DND-41 (cell line): Measurements from ENCODE around the gene FGF9.

ENCODE experiments used
- ATAC-seq: fragments of 200-7000 bp; cut with Tn5 transposase; 3 replicates; pipeline ENCODE4 v1.9.1; 2021; ENCODE audit warnings: low read depth; ENCODE audit not compliant: insufficient read depth
- DNase-seq: peaks from one replicate; pipeline ENCODE4 v3.0.0-alpha.2; 2020
- H2AFZ ChIP-seq: 2 replicates; pipeline ENCODE4 v1.6.0; 2012; ENCODE audit warnings: low read depth, low read length
- H3K27ac ChIP-seq: 2 replicates; pipeline ENCODE4 v1.5.1; 2012; ENCODE audit warnings: low read length, inconsistent platforms
- H3K27me3 ChIP-seq: fragments of 200-600 bp; sonication (generic); 2 replicates; pipeline ENCODE4 v1.6.0; 2012; ENCODE audit warnings: low read length, mild to moderate bottlenecking, inconsistent platforms; ENCODE audit not compliant: insufficient read depth, poor library complexity
- H3K36me3 ChIP-seq: 2 replicates; pipeline ENCODE4 v1.5.1; 2012; ENCODE audit warnings: low read length, inconsistent platforms; ENCODE audit not compliant: insufficient read depth
- H3K4me1 ChIP-seq: 2 replicates; pipeline ENCODE4 v1.5.1; 2012; ENCODE audit warnings: mild to moderate bottlenecking, low read length; ENCODE audit not compliant: insufficient read depth
- H3K4me2 ChIP-seq: 2 replicates; pipeline ENCODE4 v1.6.0; 2012; ENCODE audit warnings: mild to moderate bottlenecking, moderate library complexity, low read length, inconsistent platforms; ENCODE audit not compliant: insufficient read depth
- H3K4me3 ChIP-seq, 2 experiments: fragments of 200-600 bp in 1 of 2; shearing (Covaris generic) in 1 of 2; 2 replicates each; pipeline ENCODE4 v1.5.1; 2012 to 2016; ENCODE audit warnings: inconsistent platforms in 2 of 2, low read length in 2 of 2, mild to moderate bottlenecking in 2 of 2, low read depth in 1 of 2, moderate library complexity in 1 of 2
- H3K79me2 ChIP-seq: 2 replicates; pipeline ENCODE4 v1.6.0; 2012; ENCODE audit warnings: low read length, inconsistent platforms; ENCODE audit not compliant: insufficient read depth
- H3K9ac ChIP-seq: 2 replicates; pipeline ENCODE4 v1.6.0; 2012; ENCODE audit warnings: low read depth, mild to moderate bottlenecking, inconsistent platforms, low read length, moderate library complexity
- H3K9me3 ChIP-seq: 2 replicates; pipeline ENCODE4 v1.5.1; 2012; ENCODE audit warnings: low read length, moderate library complexity, mild to moderate bottlenecking, inconsistent platforms; ENCODE audit not compliant: insufficient read depth, severe bottlenecking
- H4K20me1 ChIP-seq: 2 replicates; pipeline ENCODE4 v1.6.0; 2012; ENCODE audit warnings: low read length; ENCODE audit not compliant: insufficient read depth
- CTCF ChIP-seq: IDR thresholded peaks from 2 replicates; pipeline ENCODE4 v1.5.1; 2012; ENCODE audit warnings: borderline replicate concordance, low read length, moderate library complexity, mild to moderate bottlenecking; ENCODE audit not compliant: poor library complexity, severe bottlenecking; ENCODE audit errors: extremely low read depth
- EZH2 ChIP-seq: IDR thresholded peaks from 3 replicates; pipeline ENCODE4 v1.6.1; 2012; ENCODE audit warnings: borderline replicate concordance, low read depth, mild to moderate bottlenecking, moderate library complexity, low read length, inconsistent platforms; ENCODE audit not compliant: severe bottlenecking

FGF9 gene

GRCh38 chr13:21677075-21677623 is 6.3 kb downstream of the FGF9 start:
- DNase-seq (no peak), ATAC-seq (no peak)
- TF ChIP-seq CTCF (no peak), EZH2 (no peak)
- Histone ChIP-seq H3K79me2 (no peaks in the 10 kb centered on the region), H3K4me2 (no peak overlapping the region), H3K27me3 (peaks cover 44% of the 10 kb centered on the region), H3K27ac (no peak overlapping the region), H3K4me3 (no peak overlapping the region), H3K9me3 (no peaks in the 10 kb centered on the region), H3K4me1 (no peaks in the 10 kb centered on the region), H3K9ac (no peak overlapping the region), H2AFZ (no peak overlapping the region), H4K20me1 (no peaks in the 10 kb centered on the region; the same call in 1 of the 2 replicates), H3K36me3 (no peaks in the 10 kb centered on the region)

GRCh38 chr13:21683034-21683733 is 12.3 kb downstream of the FGF9 start:
- no peaks in the 10 kb centered on the region for H3K9me3 ChIP-seq
- peaks cover 26% of the 10 kb centered on the region for H3K27me3 ChIP-seq
- no peaks in the 10 kb centered on the region for H4K20me1 ChIP-seq
- no peak for TF ChIP-seq CTCF
- no peak for TF ChIP-seq EZH2
- no peak overlapping the region for H3K9ac ChIP-seq
- H3K4me1 ChIP-seq: no peaks in the 10 kb centered on the region
- DNase-seq: no peak
- H3K79me2 ChIP-seq: no peaks in the 10 kb centered on the region
- no peak for ATAC-seq
- H3K27ac ChIP-seq: no peak overlapping the region
- H3K4me2 ChIP-seq: no peak overlapping the region
- no peak overlapping the region for H3K4me3 ChIP-seq
- no peak overlapping the region for H2AFZ ChIP-seq
- H3K36me3 ChIP-seq: no peaks in the 10 kb centered on the region

- no peaks in the 10 kb centered on the region for H3K79me2 ChIP-seq
- no peaks in the 10 kb centered on the region for H3K4me1 ChIP-seq
Observed at GRCh38 chr13:21684576-21684975, 13.7 kb downstream of the FGF9 start.

More at GRCh38 chr13:21684576-21684975, 13.7 kb downstream of the FGF9 start:
- H3K36me3 ChIP-seq: no peaks in the 10 kb centered on the region
- H3K9me3 ChIP-seq: no peaks in the 10 kb centered on the region
- no peaks in the 10 kb centered on the region for H4K20me1 ChIP-seq
- H3K27me3 ChIP-seq: peaks cover 28% of the 10 kb centered on the region
- ATAC-seq (no peak), DNase-seq (no peak)
- no peak overlapping the region for H3K9ac ChIP-seq
- no peak for TF ChIP-seq CTCF
- TF ChIP-seq EZH2: no peak
- H3K27ac ChIP-seq: no peak overlapping the region
- H3K4me2 ChIP-seq: no peak overlapping the region
- H2AFZ ChIP-seq: no peak overlapping the region
- no peak overlapping the region for H3K4me3 ChIP-seq
